Tibial nerve (tissue), 4 donors: Measurements from ENCODE around the gene SMIM26.
"Not testable (repeated sequence)": the region's sequence is repeated elsewhere in the genome, so short reads cannot be mapped to it uniquely, and the experiment has no call there.

Experiments
- CTCF ChIP-seq, 5 experiments: fragments of 200-600 bp in 3 of 5; fragments of 450-650 bp in 2 of 5; sonication (generic) in 3 of 5; IDR thresholded peaks; one replicate each; pipeline ENCODE4 v1.5.1; 2016 to 2019; ENCODE audit warnings: antibody characterized with exemption in 5 of 5, mild to moderate bottlenecking in 3 of 5, moderate library complexity in 2 of 5
- EP300 ChIP-seq, 2 donors: sonication (generic); formaldehyde crosslinking; IDR thresholded peaks; one replicate each; pipeline ENCODE4 v1.6.1; 2017; ENCODE audit warnings: antibody characterized with exemption in 2 of 2, mild to moderate bottlenecking in 1 of 2

- not testable (repeated sequence) for TF ChIP-seq EP300, CTCF (IDR thresholded peaks at IDR 0.05)
Measured at GRCh38 chr20:18526761-18527160, 40.5 kb upstream of the SMIM26 start.
